Liver (tissue), 9 donors: Measurements from ENCODE around the gene ENOX1. TPM values are rescaled to one million over a fixed set of nuclear protein-coding genes. Genes with fewer than 3 reads are reported as not detected.

ENCODE experiments used
- DNase-seq: peaks from one replicate; pipeline ENCODE4 v3.0.0-alpha.2; 2017; ENCODE audit warnings: low spot score
- H3K27ac ChIP-seq, 2 donors: one replicate each; pipeline ENCODE4 v1.7.0; 2013; ENCODE audit warnings: inconsistent platforms in 2 of 2, low read length in 2 of 2, control low read depth in 1 of 2, low read depth in 1 of 2, mild to moderate bottlenecking in 1 of 2
- H3K27me3 ChIP-seq, 4 donors: one replicate each; pipeline versions ENCODE4 v1.6.1 to v1.7.0; 2013; ENCODE audit warnings: low read length in 3 of 4, inconsistent platforms in 1 of 4, mild to moderate bottlenecking in 1 of 4, moderate library complexity in 1 of 4; ENCODE audit not compliant: control insufficient read depth in 4 of 4, insufficient read depth in 4 of 4
- H3K36me3 ChIP-seq, 4 donors: one replicate each; pipeline versions ENCODE4 v1.6.1 to v1.7.0; 2013; ENCODE audit warnings: low read length in 3 of 4, mild to moderate bottlenecking in 3 of 4, low read depth in 1 of 4, moderate library complexity in 1 of 4; ENCODE audit not compliant: control insufficient read depth in 4 of 4, insufficient read depth in 3 of 4
- H3K4me1 ChIP-seq, 4 donors: one replicate each; pipeline versions ENCODE4 v1.6.1 to v1.7.0; 2013; ENCODE audit warnings: low read length in 3 of 4, mild to moderate bottlenecking in 3 of 4, moderate library complexity in 1 of 4; ENCODE audit not compliant: control insufficient read depth in 4 of 4, insufficient read depth in 4 of 4
- H3K4me3 ChIP-seq, 3 donors: one replicate each; pipeline versions ENCODE4 v1.6.1 to v1.7.0; 2013; ENCODE audit warnings: low read length in 3 of 3, control low read depth in 1 of 3, low read depth in 1 of 3, mild to moderate bottlenecking in 1 of 3
- H3K9ac ChIP-seq, 2 donors: one replicate each; pipeline ENCODE4 v1.7.0; 2013; ENCODE audit warnings: low read length in 2 of 2, mild to moderate bottlenecking in 2 of 2, moderate library complexity in 2 of 2, control low read depth in 1 of 2, low read depth in 1 of 2
- H3K9me3 ChIP-seq, 4 donors: one replicate each; pipeline versions ENCODE4 v1.6.1 to v1.7.0; 2013; ENCODE audit warnings: low read length in 3 of 4; ENCODE audit not compliant: control insufficient read depth in 4 of 4
- EGR1 ChIP-seq, 2 donors: IDR thresholded peaks; 2 replicates each; pipeline ENCODE4 v1.6.1; 2016 to 2018; ENCODE audit warnings: antibody characterized with exemption in 2 of 2, low read depth in 2 of 2
- FOXA2 ChIP-seq: IDR thresholded peaks from 2 replicates; pipeline ENCODE4 v1.6.1; 2016; ENCODE audit warnings: antibody characterized with exemption
- GABPA ChIP-seq, 2 donors: IDR thresholded peaks in 1 of 2; conservative IDR thresholded peaks in 1 of 2; 2 replicates each; pipeline ENCODE4 v1.6.1; 2016; ENCODE audit warnings: antibody characterized with exemption in 2 of 2, mild to moderate bottlenecking in 1 of 2, moderate library complexity in 1 of 2
- HNF4A ChIP-seq, 2 donors: conservative IDR thresholded peaks; 2 replicates each; pipeline ENCODE4 v1.6.1; 2016; ENCODE audit warnings: antibody characterized with exemption in 2 of 2, mild to moderate bottlenecking in 2 of 2
- HNF4G ChIP-seq: IDR thresholded peaks from 2 replicates; pipeline ENCODE4 v1.6.1; 2016; ENCODE audit warnings: antibody characterized with exemption
- JUND ChIP-seq, 2 donors: IDR thresholded peaks; 2 replicates each; pipeline ENCODE4 v1.6.1; 2016; ENCODE audit warnings: antibody characterized with exemption in 2 of 2
- NR2F2 ChIP-seq: IDR thresholded peaks from 2 replicates; pipeline ENCODE4 v1.6.1; 2016; ENCODE audit warnings: antibody characterized with exemption
- RXRA ChIP-seq, 2 donors: IDR thresholded peaks; 2 replicates each; pipeline ENCODE4 v1.6.1; 2017 to 2018; ENCODE audit warnings: antibody characterized with exemption in 2 of 2, mild to moderate bottlenecking in 1 of 2
- SP1 ChIP-seq: IDR thresholded peaks from 2 replicates; pipeline ENCODE4 v1.6.1; 2018; ENCODE audit warnings: antibody characterized with exemption, mild to moderate bottlenecking
- TAF1 ChIP-seq: conservative IDR thresholded peaks from 2 replicates; pipeline ENCODE4 v1.6.1; 2016; ENCODE audit warnings: antibody characterized with exemption, mild to moderate bottlenecking
- YY1 ChIP-seq: IDR thresholded peaks from 2 replicates; pipeline ENCODE4 v1.6.1; 2016; ENCODE audit warnings: antibody characterized with exemption, mild to moderate bottlenecking
- WGBS: extraction: QIAGEN DNeasy Blood & Tissue Kit; methylation state at CpG from one replicate; pipeline ENCODE4 v1.1.7; 2013; 5-methylcytosine and 5-hydroxymethylcytosine counted together
- polyA plus RNA-seq, 2 donors: library from polyadenylated mRNA; stranded (reverse) in 1 of 2; unstranded in 1 of 2; fragments of 200-250 nt in 1 of 2; fragments of >200 nt in 1 of 2; fragmentation: Nextera tagmentation in 1 of 2; extraction: Ambion mirVana in 1 of 2; gene quantifications; one replicate each; pipeline versions ENCODE4 v1.2.1 to v1.2.3, GENCODE V29; 2013 to 2015
- total RNA-seq, 2 donors: library from RNA; depleted of rRNA; stranded (reverse); fragments of >200 nt; gene quantifications; one replicate each; pipeline ENCODE4 v1.2.3, GENCODE V29; 2014
- TF ChIP-seq, protein P1 (sequence below): IDR thresholded peaks from 2 replicates; pipeline ENCODE4 v1.6.1; 2016; ENCODE audit warnings: antibody characterized with exemption
- TF ChIP-seq, protein P2 (sequence below): IDR thresholded peaks from 2 replicates; pipeline ENCODE4 v1.6.1; 2016; ENCODE audit warnings: antibody characterized with exemption, mild to moderate bottlenecking
- TF ChIP-seq, protein P3 (sequence below): fragments of 150-350 bp; IDR thresholded peaks from 2 replicates; pipeline ENCODE4 v1.5.1; 2017; ENCODE audit warnings: improper control_type of control experiment, low read depth, low read length; ENCODE audit not compliant: missing input control
- TF ChIP-seq, protein P4 (sequence below): IDR thresholded peaks from 2 replicates; pipeline ENCODE4 v1.6.1; 2016; ENCODE audit warnings: antibody characterized with exemption
- donor health status: healthy.
- donor health status: healthy.
- donor health status: healthy.
- donor health status: healthy.
- donor health status: healthy.

ENOX1 gene
- total and polyA plus RNA-seq, 4 donors, result 0.02 to 0.33 (median 0.08) TPM; not detected in 1

DNA sequence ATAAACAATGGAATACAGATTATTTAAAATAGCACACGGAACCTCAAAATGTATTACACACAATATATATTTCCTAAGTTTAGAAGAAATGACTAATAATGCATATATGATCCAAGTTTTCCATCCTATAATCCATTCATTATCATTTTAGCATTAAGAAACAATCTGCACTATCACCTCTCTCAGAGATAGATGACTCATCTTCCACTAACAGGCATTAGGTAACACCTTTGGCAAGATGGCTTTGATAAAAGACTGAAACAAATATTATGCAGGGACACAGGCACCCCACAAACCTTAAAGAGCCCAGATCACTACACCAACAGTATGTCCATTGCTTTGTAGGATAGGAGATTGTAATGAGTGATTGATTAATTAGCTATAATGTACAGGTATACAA lies 4.1 kb downstream of the ENOX1 start:
- WGBS, result 87% methylated on average over 1 of the region's 1 CpG

DNA sequence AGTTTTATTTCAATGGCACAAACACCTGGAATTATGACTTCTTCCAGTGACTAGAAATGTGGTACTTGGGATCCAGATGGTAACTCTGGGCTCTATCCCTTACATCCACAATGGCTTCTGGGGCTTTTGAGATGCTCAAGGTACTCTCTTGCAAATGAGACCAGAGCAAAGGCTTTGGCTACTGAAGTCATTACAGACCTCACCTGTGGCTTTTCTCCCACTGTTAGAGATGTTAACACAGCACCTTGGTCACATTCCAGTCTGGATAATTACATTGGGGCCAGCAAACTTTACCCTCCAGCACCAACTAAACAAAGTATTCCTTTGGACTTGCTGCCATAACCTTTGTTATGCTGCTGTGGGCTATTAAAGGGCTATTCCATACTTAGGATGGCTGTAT lies 6.1 kb downstream of the ENOX1 start:
- peaks cover 2 to 5% (median 4%) of the 10 kb centered on the region in 4 donors for H3K4me1 ChIP-seq
- H3K27ac ChIP-seq, result no peak overlapping the region
- no peaks in the 10 kb centered on the region for H3K9me3 ChIP-seq
- no peak overlapping the region for H3K4me3 ChIP-seq
- peaks cover 0 to 4% (median 0%) of the 10 kb centered on the region in 4 donors for H3K27me3 ChIP-seq
- no peaks in the 10 kb centered on the region for H3K36me3 ChIP-seq
- H3K9ac ChIP-seq, result no peak overlapping the region
- no peak for DNase-seq
- TF ChIP-seq RXRA (IDR thresholded peaks at IDR 0.05) (no peak), NR2F2 (no peak), JUND (IDR thresholded peaks at IDR 0.05) (no peak), EGR1 (IDR thresholded peaks at IDR 0.05; ENCODE audit: low read depth in 2 of 2) (no peak), HNF4G (no peak), YY1 (no peak), TAF1 (no peak), GABPA (IDR thresholded peaks at IDR 0.05 in 1 of 2, conservative IDR thresholded peaks at IDR 0.05 in 1 of 2) (no peak)
- TF ChIP-seq, protein P1, sequence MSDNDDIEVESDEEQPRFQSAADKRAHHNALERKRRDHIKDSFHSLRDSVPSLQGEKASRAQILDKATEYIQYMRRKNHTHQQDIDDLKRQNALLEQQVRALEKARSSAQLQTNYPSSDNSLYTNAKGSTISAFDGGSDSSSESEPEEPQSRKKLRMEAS, result no peak

More for the DNA sequence above, 4.1 kb downstream of the ENOX1 start:
- TF ChIP-seq HNF4A (conservative IDR thresholded peaks at IDR 0.05), result no peak
- TF ChIP-seq JUND (IDR thresholded peaks at IDR 0.05), result peak in 1 of 2 donors; percentile 32
- no peak for TF ChIP-seq FOXA2
- TF ChIP-seq, protein P2, sequence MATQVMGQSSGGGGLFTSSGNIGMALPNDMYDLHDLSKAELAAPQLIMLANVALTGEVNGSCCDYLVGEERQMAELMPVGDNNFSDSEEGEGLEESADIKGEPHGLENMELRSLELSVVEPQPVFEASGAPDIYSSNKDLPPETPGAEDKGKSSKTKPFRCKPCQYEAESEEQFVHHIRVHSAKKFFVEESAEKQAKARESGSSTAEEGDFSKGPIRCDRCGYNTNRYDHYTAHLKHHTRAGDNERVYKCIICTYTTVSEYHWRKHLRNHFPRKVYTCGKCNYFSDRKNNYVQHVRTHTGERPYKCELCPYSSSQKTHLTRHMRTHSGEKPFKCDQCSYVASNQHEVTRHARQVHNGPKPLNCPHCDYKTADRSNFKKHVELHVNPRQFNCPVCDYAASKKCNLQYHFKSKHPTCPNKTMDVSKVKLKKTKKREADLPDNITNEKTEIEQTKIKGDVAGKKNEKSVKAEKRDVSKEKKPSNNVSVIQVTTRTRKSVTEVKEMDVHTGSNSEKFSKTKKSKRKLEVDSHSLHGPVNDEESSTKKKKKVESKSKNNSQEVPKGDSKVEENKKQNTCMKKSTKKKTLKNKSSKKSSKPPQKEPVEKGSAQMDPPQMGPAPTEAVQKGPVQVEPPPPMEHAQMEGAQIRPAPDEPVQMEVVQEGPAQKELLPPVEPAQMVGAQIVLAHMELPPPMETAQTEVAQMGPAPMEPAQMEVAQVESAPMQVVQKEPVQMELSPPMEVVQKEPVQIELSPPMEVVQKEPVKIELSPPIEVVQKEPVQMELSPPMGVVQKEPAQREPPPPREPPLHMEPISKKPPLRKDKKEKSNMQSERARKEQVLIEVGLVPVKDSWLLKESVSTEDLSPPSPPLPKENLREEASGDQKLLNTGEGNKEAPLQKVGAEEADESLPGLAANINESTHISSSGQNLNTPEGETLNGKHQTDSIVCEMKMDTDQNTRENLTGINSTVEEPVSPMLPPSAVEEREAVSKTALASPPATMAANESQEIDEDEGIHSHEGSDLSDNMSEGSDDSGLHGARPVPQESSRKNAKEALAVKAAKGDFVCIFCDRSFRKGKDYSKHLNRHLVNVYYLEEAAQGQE, result no peak
- no peak for TF ChIP-seq YY1
- no peak for TF ChIP-seq GABPA (IDR thresholded peaks at IDR 0.05 in 1 of 2, conservative IDR thresholded peaks at IDR 0.05 in 1 of 2)
- TF ChIP-seq SP1, result no peak
- TF ChIP-seq TAF1, result no peak
- Histone ChIP-seq H3K36me3 (no peaks in the 10 kb centered on the region), H3K27me3 (peaks cover 0 to 8% (median under 1%) of the 10 kb centered on the region in 4 donors), H3K27ac (no peak overlapping the region), H3K4me1 (peaks cover 12 to 25% (median 22%) of the 10 kb centered on the region in 4 donors), H3K9ac (no peak overlapping the region), H3K9me3 (no peaks in the 10 kb centered on the region), H3K4me3 (no peak overlapping the region)
- DNase-seq, result no peak

DNA sequence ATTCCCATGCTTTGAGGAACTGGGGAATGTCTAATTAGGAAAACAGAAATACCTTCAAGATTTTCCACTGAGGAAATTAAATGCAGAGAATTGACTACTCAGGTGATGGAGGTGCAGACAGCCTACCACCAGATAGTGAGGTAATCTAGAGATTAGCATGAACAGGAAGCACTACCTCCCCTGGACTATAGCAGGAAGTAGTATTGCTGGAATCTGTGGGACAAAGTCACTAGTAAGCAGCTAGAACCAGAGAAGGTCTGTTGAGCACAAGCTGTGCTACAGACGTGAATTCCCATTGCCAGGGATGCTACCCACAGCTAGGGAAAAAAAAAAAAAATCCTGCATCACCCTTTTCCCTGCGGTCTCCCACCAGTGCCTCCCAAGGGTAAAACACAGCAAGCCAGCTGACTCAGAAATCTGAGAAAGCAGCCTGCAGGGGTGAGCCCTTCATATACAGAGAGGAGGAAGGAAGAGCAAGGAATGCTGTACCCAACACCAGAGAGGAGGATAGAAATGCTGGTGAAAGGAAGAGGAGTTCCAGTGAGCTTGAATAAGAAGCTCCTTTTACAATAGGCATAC lies 10.2 kb downstream of the ENOX1 start:
- H3K36me3 ChIP-seq, result no peaks in the 10 kb centered on the region
- TF ChIP-seq FOXA2 (no peak), GABPA (IDR thresholded peaks at IDR 0.05 in 1 of 2, conservative IDR thresholded peaks at IDR 0.05 in 1 of 2) (no peak), NR2F2 (no peak), HNF4A (conservative IDR thresholded peaks at IDR 0.05) (no peak), YY1 (no peak), RXRA (IDR thresholded peaks at IDR 0.05) (no peak)
- TF ChIP-seq, protein P3, sequence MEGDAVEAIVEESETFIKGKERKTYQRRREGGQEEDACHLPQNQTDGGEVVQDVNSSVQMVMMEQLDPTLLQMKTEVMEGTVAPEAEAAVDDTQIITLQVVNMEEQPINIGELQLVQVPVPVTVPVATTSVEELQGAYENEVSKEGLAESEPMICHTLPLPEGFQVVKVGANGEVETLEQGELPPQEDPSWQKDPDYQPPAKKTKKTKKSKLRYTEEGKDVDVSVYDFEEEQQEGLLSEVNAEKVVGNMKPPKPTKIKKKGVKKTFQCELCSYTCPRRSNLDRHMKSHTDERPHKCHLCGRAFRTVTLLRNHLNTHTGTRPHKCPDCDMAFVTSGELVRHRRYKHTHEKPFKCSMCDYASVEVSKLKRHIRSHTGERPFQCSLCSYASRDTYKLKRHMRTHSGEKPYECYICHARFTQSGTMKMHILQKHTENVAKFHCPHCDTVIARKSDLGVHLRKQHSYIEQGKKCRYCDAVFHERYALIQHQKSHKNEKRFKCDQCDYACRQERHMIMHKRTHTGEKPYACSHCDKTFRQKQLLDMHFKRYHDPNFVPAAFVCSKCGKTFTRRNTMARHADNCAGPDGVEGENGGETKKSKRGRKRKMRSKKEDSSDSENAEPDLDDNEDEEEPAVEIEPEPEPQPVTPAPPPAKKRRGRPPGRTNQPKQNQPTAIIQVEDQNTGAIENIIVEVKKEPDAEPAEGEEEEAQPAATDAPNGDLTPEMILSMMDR, result no peak
- TF ChIP-seq, protein P2, result no peak
- TF ChIP-seq, protein P4, sequence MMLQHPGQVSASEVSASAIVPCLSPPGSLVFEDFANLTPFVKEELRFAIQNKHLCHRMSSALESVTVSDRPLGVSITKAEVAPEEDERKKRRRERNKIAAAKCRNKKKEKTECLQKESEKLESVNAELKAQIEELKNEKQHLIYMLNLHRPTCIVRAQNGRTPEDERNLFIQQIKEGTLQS, result no peak
- no peaks in the 10 kb centered on the region for H3K27me3 ChIP-seq
- no peak for DNase-seq
- no peaks in the 10 kb centered on the region for H3K9me3 ChIP-seq
- H3K4me3 ChIP-seq, result no peak overlapping the region
- WGBS, result 70% methylated on average over 2 of the region's 2 CpGs
- no peaks in the 10 kb centered on the region for H3K4me1 ChIP-seq
- no peak overlapping the region for H3K27ac ChIP-seq
- H3K9ac ChIP-seq, result no peak overlapping the region
